Stimulated activated CD4-positive, alpha-beta T cell treated with anti-CD3 and anti-CD28 coated beads, Interleukin-2, amount 100 ng/mL, for 4 hours (primary cell): ENCODE data around the gene RFPL1.
"Not testable (repeated sequence)": the region's sequence is repeated elsewhere in the genome, so short reads cannot be mapped to it uniquely, and the experiment has no call there.

Source experiments
- DNase-seq: peaks from one replicate; pipeline ENCODE4 v3.0.0-alpha.2; 2020; ENCODE audit warnings: low read depth

RFPL1 gene

GRCh38 chr22:29438283-29438682 is at the start of gene RFPL1:
Gene RFPL1 (plus strand): TSS chr22:29438583.
- not testable (repeated sequence) for DNase-seq

GRCh38 chr22:29388759-29389090 is 49.7 kb upstream of the RFPL1 start:
- DNase-seq: no peak

DNA sequence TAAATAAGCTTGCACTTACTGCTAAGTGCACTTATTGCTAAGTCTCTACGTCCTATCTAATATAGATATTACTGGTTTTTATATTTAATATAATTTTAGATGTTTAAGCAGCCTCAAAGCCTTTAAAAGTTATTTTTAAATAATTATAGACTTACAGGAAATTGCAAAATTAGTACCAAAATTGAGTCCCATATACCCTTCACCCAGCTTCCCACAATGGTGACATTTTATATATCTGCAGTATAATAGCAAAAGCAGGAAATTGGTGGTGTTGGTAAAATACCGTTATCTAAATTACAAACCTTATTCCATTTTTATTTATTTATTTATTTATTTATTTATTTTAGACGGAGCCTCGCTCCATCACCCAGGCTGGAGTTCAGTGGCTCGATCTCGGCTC is 48.1 kb upstream of the RFPL1 start:
- no peak for DNase-seq

GRCh38 chr22:29391546-29391945 is 46.8 kb upstream of the RFPL1 start:
- DNase-seq: no peak

DNA sequence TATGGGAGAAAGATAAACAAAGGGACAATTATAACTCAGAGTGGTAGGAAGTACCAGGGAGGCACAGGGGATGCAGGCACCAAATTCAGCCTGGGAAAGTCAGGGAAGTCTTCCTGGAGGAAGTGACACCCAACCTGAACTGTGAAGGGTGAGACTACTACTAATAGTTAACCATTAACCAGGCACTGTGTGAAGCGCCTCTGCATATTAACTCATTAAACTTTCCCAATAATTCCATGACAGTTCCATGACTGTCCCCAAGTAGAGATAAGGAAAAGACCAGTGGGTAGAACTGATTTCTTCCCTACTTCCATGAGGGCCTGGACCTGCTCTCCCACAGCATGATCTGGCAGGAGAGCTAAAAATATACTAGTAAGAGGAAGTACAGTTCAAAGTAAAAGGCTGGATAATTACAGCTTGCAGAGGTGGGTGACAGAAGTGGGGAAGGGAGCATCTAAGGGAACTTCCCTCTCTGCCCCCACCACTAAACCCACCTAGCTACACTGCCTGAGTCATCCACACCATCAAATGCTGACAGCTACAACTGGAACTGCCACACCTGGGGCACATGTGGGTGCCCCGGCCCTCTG is 45.3 kb upstream of the RFPL1 start:
- DNase-seq: no peak

DNA sequence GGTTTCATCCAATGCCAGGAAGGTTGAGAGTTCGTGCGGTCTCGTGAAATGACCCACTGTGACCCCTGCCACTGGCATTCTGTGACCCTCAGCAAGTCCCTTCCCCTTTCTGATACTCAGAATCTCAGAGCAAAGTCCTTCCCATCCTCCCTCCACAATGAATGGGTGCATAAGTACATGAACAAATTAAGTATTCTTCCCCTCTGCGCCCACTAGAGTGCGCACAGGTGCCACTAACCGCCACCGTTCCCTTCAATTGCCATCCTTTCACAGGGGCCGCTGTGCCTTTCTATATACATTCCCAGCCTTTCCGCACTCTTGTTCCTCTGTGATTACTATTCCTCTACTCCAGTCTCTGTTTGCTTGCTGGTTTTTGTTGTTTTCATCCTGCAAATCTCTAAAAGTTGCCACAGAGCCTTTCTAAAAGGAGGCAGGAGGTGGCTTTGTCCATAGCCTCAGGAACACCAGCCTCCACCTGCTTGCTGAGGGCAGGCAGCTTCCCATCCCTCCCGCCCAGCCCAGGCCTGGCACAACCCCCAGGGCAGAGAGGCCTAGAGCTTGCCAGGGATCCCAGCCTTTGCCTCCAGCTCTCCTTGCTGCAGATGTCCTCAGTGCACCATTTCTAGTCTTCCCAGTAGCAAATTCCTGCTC is 43.3 kb upstream of the RFPL1 start:
- peak; percentile 59 for DNase-seq

GRCh38 chr22:29396126-29396525 is 42.3 kb upstream of the RFPL1 start:
- no peak for DNase-seq

DNA sequence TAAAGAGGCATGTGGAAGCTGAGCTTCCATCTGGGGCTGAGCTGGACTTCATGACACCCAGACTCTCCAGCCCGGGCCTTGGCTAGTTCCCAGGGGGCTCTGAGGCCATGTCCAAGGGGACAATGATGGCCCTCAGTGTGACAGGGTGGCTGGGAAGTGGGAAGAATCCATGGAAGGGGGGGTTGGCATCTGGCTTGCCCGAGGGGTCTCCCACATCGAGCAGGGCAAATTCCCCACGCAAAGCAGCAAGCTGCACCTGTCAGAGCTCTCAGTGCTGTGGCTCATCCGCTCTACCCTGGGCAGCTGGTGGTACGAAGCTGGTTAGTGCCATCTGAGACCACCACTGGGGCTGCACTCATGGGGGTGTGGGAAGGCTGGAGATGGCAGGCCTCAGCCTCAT is 40.6 kb upstream of the RFPL1 start:
- DNase-seq: no peak

- DNase-seq: no peak
Observed at GRCh38 chr22:29400576-29400975, 37.8 kb upstream of the RFPL1 start.

GRCh38 chr22:29401538-29401937 is 36.8 kb upstream of the RFPL1 start:
- not testable (repeated sequence) for DNase-seq

- no peak for DNase-seq
Observed at GRCh38 chr22:29408940-29409339, 29.4 kb upstream of the RFPL1 start.

- DNase-seq: not testable (repeated sequence)
Observed at GRCh38 chr22:29411569-29412211, 26.7 kb upstream of the RFPL1 start.

DNA sequence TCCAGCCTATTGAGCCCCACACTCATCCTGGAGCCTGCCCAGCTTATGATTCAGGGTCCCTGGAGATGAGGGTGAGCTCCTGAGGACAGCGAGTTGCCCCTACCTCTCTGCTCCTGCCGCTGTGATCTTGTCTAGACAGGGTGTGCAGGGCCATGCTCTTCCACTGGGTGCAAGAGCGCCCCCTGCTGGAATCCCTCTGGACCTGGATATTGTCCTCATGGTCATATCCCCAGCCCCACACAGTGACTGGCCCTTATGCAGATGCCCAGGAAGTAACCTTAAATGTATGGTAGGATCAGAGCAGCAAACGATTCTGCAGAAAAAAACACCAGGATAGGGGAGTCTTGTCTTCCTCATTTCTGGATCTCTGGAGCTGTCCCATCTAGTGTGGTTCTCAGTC is 25.6 kb upstream of the RFPL1 start:
- DNase-seq: not testable (repeated sequence)

DNA sequence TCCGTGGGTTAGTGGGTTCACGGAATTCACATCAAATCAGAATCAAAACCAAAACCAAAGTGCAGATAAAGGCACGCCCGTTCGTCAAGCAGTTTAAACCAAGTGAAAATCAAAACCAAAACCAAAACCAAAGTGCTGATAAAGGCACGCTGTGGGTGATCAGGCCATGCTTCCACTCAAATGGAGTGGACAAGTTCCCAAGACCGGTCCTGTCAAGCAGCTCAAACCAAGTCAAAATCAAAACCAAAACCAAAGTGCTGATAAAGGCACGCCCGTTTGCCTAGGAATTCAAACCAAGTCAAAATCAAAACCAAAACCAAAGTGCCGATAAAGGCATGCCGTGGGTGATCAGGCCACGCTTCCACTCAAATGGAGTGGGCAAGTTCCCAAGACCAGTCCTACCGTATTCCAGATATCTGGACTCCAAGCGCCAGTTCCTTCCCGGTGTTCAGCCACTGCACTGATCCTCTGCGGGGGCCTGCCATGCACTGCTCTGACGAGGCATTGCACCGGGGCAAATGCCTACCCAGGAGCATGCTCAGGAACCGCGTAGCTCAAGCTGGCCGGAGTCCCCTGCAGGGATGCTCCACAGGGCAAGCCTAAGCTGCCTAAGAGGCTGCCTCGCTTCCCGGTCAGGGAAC is 23.3 kb upstream of the RFPL1 start:
- DNase-seq: peak; percentile 64

DNA sequence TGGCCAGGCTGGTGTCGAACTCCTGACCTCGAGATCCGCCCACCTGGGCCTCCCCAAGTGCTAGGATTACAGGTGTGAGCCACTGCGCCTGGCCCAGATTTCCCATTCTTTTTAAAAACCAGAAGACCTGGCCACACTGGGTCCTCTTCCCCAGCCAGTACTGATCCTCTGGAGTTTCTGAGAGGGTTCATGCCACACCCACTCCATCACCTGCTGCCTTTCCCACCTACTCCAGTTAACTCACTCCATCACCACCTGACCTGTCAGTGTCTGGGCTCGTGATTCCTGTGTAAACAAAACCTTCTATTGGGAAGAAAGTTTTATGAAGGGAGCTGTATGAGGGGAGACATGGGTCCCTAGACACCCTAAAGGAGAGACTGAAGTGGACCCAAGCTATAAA is 19.7 kb upstream of the RFPL1 start:
- DNase-seq: not testable (repeated sequence)

- DNase-seq: no peak
Observed at GRCh38 chr22:29426476-29426875, 11.9 kb upstream of the RFPL1 start.

DNA sequence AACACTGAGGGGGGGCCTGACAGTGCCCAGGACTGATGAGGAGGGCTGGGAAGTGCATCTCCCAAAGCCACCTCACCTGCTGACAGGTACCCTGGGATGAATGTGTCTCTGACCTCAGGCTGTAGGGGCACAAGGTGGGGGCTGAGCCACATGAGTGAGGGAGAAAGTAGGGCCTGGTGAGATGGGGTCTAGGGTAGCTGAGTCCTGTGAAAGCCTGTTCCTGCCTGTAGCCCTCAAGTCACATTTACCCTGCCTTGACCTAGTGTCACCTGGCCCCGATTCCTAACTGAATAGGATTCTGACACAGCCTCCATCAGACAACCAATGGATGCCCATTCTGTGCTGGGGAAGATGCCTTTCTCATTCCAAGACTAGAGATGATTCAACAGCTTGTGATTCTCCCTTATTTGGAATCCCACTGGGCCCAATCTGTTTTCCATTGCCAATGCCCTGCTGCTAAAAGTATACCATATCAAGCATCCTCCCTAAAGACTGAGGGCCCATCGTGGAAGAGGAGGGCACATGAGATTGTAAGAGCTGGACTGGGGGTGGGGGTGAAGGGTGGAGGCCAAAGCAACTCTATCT is 11.1 kb upstream of the RFPL1 start:
- no peak for DNase-seq

- DNase-seq: no peak
Observed at GRCh38 chr22:29431986-29432385, 6.4 kb upstream of the RFPL1 start.

DNA sequence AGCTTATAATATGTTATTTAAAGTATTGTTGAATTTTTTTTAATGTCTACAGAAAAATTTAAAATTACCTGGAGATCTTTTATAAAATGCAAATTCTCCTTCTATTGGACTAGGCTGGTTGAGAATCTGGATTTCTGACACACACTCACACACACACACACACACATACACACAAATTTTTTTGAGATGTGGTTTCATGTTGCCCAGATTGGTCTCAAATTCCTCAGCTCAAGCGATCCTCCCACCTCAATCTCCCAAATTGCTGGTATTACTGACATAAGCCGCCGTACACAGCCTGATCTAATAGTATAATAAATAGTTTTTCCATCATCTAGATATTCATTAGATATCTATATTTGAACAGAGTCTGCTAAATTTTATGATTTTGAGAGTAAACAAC is 4.5 kb upstream of the RFPL1 start:
- no peak for DNase-seq

GRCh38 chr22:29434288-29434687 is 4.1 kb upstream of the RFPL1 start:
- DNase-seq: no peak

DNA sequence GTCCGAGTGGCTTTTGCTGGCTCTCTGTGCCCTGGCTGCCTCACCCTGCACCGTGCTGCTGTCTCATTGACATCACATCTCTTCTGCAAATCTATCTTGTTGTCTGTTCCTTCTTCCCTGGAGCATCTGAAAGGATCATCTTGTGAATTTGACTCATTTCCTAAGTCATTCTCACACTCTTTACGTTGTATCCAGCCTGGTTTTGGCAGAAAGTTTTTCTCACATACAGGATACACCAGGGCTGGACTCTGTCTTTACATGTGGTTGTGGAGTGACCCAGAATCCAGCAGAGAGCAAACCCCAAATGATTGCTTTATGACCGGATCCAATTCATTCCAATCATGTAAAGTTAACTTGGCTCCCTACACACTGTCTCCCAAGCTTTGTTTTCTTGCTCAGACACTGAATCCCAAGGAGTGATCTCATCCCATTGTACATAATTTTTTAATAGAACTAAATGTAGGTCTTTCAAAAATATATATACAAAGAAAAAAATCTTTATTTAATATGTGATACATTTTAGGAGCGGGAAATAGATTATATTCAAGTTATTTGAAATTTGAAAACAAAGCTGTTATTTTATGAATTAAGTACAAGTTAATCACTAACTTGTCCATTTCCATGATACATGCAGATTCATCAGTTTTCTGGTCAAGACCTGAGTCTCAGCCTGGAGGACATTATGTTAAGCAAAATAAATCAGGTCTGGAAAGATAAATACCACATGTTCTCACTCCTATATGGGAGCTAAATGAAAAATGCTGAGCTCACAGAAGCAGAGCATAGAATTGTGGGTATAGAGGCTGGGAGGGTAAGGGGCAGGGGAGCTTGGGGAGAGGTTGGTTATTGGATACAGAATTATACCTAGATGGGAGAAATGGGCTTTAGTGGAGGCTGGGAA is 2.9 kb upstream of the RFPL1 start:
- DNase-seq: no peak

GRCh38 chr22:29442976-29443375 is 4.6 kb downstream of the RFPL1 start:
- DNase-seq: no peak
